Measurements from ENCODE around the gene FAR2.

- TF ChIP-seq CTCF (IDR thresholded peaks at IDR 0.05; ENCODE audit: low read depth, low read length) (no peak), EZH2phosphoT487 (IDR thresholded peaks at IDR 0.05; ENCODE audit: low read depth) (no peak)
These were observed 194.1 kb downstream of the FAR2 start for GRCh38 chr12:29343022-29343799.

Data from OCI-LY3 (cell line).